Panc1 (cell line): Measurements from ENCODE around the gene MLLT3. TPM values are rescaled to one million over a fixed set of nuclear protein-coding genes. Genes with fewer than 3 reads are reported as not detected.

ENCODE experiments used
- ATAC-seq: fragments of 200-7000 bp; cut with Tn5 transposase; 2 replicates; pipeline ENCODE4 v1.9.1; 2020; ENCODE audit warnings: mild to moderate bottlenecking, moderate library complexity
- BruUV-seq: library from RNA; stranded (reverse); fragments of 400-500 nt; replicated peaks from 2 replicates; lab custom pipeline; 2021; lab: Mats Ljungman, UMichigan
- CTCF ChIA-PET: fragments of 300-600 bp; sonication (Branson Sonifier 250); formaldehyde crosslinking; loops from one replicate; lab custom pipeline; 2022; ENCODE audit warnings: antibody characterized with exemption; lab: Charles Lee
- POLR2A ChIA-PET: fragments of 300-600 bp; sonication (Branson Sonifier 250); formaldehyde crosslinking; loops from one replicate; lab custom pipeline; 2022; ENCODE audit warnings: antibody characterized with exemption; lab: Charles Lee
- DNase-seq: peaks from one replicate; pipeline ENCODE4 v3.0.0-alpha.2; 2010; ENCODE audit warnings: low read depth, low spot score
- H3K27ac ChIP-seq: 2 replicates; pipeline ENCODE4 v1.5.1; 2011; ENCODE audit warnings: mild to moderate bottlenecking, low read length, inconsistent platforms
- H3K27me3 ChIP-seq: fragments of 200-500 bp; sonication (Bioruptor generic); 2 replicates; pipeline ENCODE4 v1.6.0; 2014; ENCODE audit warnings: low read length, inconsistent platforms; ENCODE audit not compliant: control insufficient read depth, insufficient read depth
- H3K36me3 ChIP-seq: fragments of 200-500 bp; sonication (Bioruptor generic); 2 replicates; pipeline ENCODE4 v1.5.1; 2014; ENCODE audit warnings: inconsistent platforms, mild to moderate bottlenecking, low read length, moderate library complexity; ENCODE audit not compliant: control insufficient read depth, insufficient read depth
- H3K4me1 ChIP-seq: 2 replicates; pipeline ENCODE4 v1.5.1; 2011; ENCODE audit warnings: inconsistent platforms, mild to moderate bottlenecking, low read length, moderate library complexity; ENCODE audit not compliant: control insufficient read depth, insufficient read depth
- H3K4me3 ChIP-seq, 2 experiments: 2 replicates each; pipeline ENCODE4 v1.5.1; 2011 to 2012; ENCODE audit warnings: low read depth in 2 of 2, low read length in 2 of 2, mild to moderate bottlenecking in 2 of 2, inconsistent platforms in 1 of 2, moderate library complexity in 1 of 2
- H3K9me3 ChIP-seq: fragments of 200-500 bp; sonication (Bioruptor generic); 2 replicates; pipeline ENCODE4 v1.5.1; 2014; ENCODE audit warnings: low read depth, mild to moderate bottlenecking, inconsistent platforms, low read length, moderate library complexity; ENCODE audit not compliant: control insufficient read depth, insufficient read depth
- POLR2AphosphoS5 ChIP-seq: IDR thresholded peaks from 2 replicates; pipeline ENCODE4 v1.6.1; 2012; ENCODE audit warnings: mild to moderate bottlenecking, low read depth, low read length, moderate library complexity
- SIN3A ChIP-seq: IDR thresholded peaks from 2 replicates; pipeline ENCODE4 v1.6.1; 2012; ENCODE audit warnings: low read depth, mild to moderate bottlenecking, low read length, moderate library complexity, borderline replicate concordance; ENCODE audit not compliant: insufficient read depth
- TCF7L2 ChIP-seq: IDR thresholded peaks from 2 replicates; pipeline ENCODE4 v1.6.1; 2011; ENCODE audit warnings: mild to moderate bottlenecking, low read depth, low read length, inconsistent platforms
- in situ Hi-C: cut with HindIII; loops from 2 replicates; pipeline ENCODE4 v1.10.0; 2016; ENCODE audit warnings: low sequenced_read_pairs, low pct_unique_long_range_greater_than_20kb
- intact Hi-C: fragments of 100-400 bp; cut with micrococcal nuclease; formaldehyde crosslinking; loops from one replicate; pipeline ENCODE4 v1.10.0; 2022; ENCODE audit not compliant: unreplicated experiment
- total RNA-seq: library from RNA; stranded (reverse); gene quantifications from one replicate; pipeline ENCODE4 v1.2.1, GENCODE V29; 2021; ENCODE audit not compliant: unreplicated experiment
- TF ChIP-seq, protein P1 (sequence below), 2 experiments: IDR thresholded peaks; 2 replicates each; pipeline ENCODE4 v1.6.1; 2011 to 2012; ENCODE audit warnings: low read depth in 2 of 2, control low read depth in 1 of 2, low read length in 1 of 2, mild to moderate bottlenecking in 1 of 2, moderate library complexity in 1 of 2; ENCODE audit not compliant: insufficient read depth in 1 of 2
- TF ChIP-seq, protein P2 (sequence below): fragments of 450-650 bp; IDR thresholded peaks from 2 replicates; pipeline ENCODE4 v1.5.1; 2017; ENCODE audit warnings: mild to moderate bottlenecking

MLLT3 gene
- total RNA-seq, 1 experiment from 2014 or later: 0.49 TPM

GRCh38 chr9:20486552-20486951 is 135.7 kb downstream of the MLLT3 start:
- Histone ChIP-seq H3K27ac (no peak overlapping the region), H3K4me1 (no peaks in the 10 kb centered on the region), H3K36me3 (no peaks in the 10 kb centered on the region), H3K27me3 (no peaks in the 10 kb centered on the region), H3K4me3 (no peak overlapping the region), H3K9me3 (no peaks in the 10 kb centered on the region)
- BruUV-seq: no TSS peak
- DNase-seq (no peak), ATAC-seq (no peak)
- in situ Hi-C loops (no loop called here), intact Hi-C loops (no loop called here)
- ChIA-PET CTCF (no interaction called here), POLR2A (no interaction called here)
- TF ChIP-seq SIN3A: no peak
- TF ChIP-seq, protein P1, sequence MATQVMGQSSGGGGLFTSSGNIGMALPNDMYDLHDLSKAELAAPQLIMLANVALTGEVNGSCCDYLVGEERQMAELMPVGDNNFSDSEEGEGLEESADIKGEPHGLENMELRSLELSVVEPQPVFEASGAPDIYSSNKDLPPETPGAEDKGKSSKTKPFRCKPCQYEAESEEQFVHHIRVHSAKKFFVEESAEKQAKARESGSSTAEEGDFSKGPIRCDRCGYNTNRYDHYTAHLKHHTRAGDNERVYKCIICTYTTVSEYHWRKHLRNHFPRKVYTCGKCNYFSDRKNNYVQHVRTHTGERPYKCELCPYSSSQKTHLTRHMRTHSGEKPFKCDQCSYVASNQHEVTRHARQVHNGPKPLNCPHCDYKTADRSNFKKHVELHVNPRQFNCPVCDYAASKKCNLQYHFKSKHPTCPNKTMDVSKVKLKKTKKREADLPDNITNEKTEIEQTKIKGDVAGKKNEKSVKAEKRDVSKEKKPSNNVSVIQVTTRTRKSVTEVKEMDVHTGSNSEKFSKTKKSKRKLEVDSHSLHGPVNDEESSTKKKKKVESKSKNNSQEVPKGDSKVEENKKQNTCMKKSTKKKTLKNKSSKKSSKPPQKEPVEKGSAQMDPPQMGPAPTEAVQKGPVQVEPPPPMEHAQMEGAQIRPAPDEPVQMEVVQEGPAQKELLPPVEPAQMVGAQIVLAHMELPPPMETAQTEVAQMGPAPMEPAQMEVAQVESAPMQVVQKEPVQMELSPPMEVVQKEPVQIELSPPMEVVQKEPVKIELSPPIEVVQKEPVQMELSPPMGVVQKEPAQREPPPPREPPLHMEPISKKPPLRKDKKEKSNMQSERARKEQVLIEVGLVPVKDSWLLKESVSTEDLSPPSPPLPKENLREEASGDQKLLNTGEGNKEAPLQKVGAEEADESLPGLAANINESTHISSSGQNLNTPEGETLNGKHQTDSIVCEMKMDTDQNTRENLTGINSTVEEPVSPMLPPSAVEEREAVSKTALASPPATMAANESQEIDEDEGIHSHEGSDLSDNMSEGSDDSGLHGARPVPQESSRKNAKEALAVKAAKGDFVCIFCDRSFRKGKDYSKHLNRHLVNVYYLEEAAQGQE (IDR thresholded peaks at IDR 0.05; ENCODE audit: insufficient read depth in 1 of 2, low read depth in 2 of 2, low read length in 1 of 2): no peak
- TF ChIP-seq TCF7L2: no peak
- TF ChIP-seq, protein P2, sequence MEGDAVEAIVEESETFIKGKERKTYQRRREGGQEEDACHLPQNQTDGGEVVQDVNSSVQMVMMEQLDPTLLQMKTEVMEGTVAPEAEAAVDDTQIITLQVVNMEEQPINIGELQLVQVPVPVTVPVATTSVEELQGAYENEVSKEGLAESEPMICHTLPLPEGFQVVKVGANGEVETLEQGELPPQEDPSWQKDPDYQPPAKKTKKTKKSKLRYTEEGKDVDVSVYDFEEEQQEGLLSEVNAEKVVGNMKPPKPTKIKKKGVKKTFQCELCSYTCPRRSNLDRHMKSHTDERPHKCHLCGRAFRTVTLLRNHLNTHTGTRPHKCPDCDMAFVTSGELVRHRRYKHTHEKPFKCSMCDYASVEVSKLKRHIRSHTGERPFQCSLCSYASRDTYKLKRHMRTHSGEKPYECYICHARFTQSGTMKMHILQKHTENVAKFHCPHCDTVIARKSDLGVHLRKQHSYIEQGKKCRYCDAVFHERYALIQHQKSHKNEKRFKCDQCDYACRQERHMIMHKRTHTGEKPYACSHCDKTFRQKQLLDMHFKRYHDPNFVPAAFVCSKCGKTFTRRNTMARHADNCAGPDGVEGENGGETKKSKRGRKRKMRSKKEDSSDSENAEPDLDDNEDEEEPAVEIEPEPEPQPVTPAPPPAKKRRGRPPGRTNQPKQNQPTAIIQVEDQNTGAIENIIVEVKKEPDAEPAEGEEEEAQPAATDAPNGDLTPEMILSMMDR: no peak

DNA sequence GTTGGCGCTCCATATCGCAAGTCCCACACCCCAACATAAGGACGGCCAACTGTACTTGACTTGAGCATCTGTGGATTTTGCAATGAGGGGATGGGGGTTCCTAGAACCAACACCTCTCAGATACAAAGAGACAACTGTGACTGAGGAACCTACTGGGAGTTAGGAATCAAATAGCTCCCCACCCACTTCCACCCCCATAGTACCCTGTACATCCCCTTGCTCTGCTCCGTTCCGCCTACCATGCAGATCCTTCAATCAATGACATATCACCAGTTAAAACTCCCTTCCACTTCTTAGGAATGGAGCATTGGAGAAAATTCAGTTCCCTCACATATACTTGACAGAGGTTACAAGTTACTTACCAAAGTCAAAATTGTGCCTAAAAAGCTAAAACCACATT is 140.9 kb downstream of the MLLT3 start:
- no peak overlapping the region for H3K4me3 ChIP-seq
- no peak overlapping the region for H3K27ac ChIP-seq
- CTCF ChIA-PET: no interaction called here
- intact Hi-C loops (no loop called here), in situ Hi-C loops (no loop called here)
- POLR2A ChIA-PET: no interaction called here
- ATAC-seq (no peak), DNase-seq (no peak)
- no peaks in the 10 kb centered on the region for H3K4me1 ChIP-seq
- no peaks in the 10 kb centered on the region for H3K9me3 ChIP-seq
- no peaks in the 10 kb centered on the region for H3K27me3 ChIP-seq
- BruUV-seq: no TSS peak
- TF ChIP-seq, protein P2: no peak
- TF ChIP-seq POLR2AphosphoS5: no peak
- TF ChIP-seq TCF7L2: no peak
- TF ChIP-seq, protein P1 (IDR thresholded peaks at IDR 0.05; ENCODE audit: insufficient read depth in 1 of 2, low read depth in 2 of 2, low read length in 1 of 2): no peak
- no peak for TF ChIP-seq SIN3A
- no peaks in the 10 kb centered on the region for H3K36me3 ChIP-seq
